ENCODE measurements around the gene WDFY2. TPM values are rescaled to one million over a fixed set of nuclear protein-coding genes. Genes with fewer than 3 reads are reported as not detected.

Gene WDFY2
- total and polyA plus RNA-seq, 2 of the 13 experiments (the other 11 are each of a cell fraction or from before 2014, with no cell fraction given): 22.6 to 27.0 TPM

- peaks cover 55% of the 10 kb centered on the region for H3K79me2 ChIP-seq (ENCODE audit: insufficient read depth, low read length)
- H3K4me2 ChIP-seq (ENCODE audit: low read depth, low read length): peak overlapping the region; percentile 82
- H3K4me1 ChIP-seq (ENCODE audit: insufficient read depth, low read length): peaks cover 69% of the 10 kb centered on the region
- no peaks in the 10 kb centered on the region for H3K36me3 ChIP-seq (replicated peaks in 1 of 2; ENCODE audit: control insufficient read depth in 1 of 2, insufficient read depth in 2 of 2, low read length in 2 of 2)
- peak overlapping the region; percentile 98 for H3K9ac ChIP-seq (ENCODE audit: insufficient read depth, low read depth, low read length)
- ChIA-PET POLR2A (interaction anchor here (0.7 to 3.7 kb wide), 5 partner anchors 32 to 179 kb away, joined by 3 to 32 read pairs (median 5); partner anchors contain the start of gene INTS6), CTCF (ENCODE audit: low intra/inter-chr PET ratio, low total read pairs) (no interaction called here)
- H3K9me3 ChIP-seq (ENCODE audit: low read length): no peaks in the 10 kb centered on the region
- H3K4me3 ChIP-seq (replicated peaks in 1 of 3; ENCODE audit: insufficient read depth in 1 of 3, low read depth in 2 of 3, low read length in 3 of 3): peak overlapping the region; percentile 82 to 98 (median 90)
- H2AFZ ChIP-seq (ENCODE audit: low read length): no peak overlapping the region
- H3K27ac ChIP-seq (ENCODE audit: extremely low read length, insufficient read depth, low read length): peak overlapping the region; percentile 94
- no peaks in the 10 kb centered on the region; a peak in 1 of 5 replicates for H3K27me3 ChIP-seq (ENCODE audit: control insufficient read depth in 1 of 2, insufficient read depth in 2 of 2, low read length in 2 of 2)
- DNase-seq (ENCODE audit: low spot score): peak; percentile 64
- BruUV-seq (replicated peaks): no TSS peak
- peaks cover 4% of the 10 kb centered on the region; the same call in 1 of the 2 replicates for H4K20me1 ChIP-seq (ENCODE audit: insufficient read depth, low read length)
- peak; percentile 75 for ATAC-seq
- 3% methylated on average over 7 of the region's 53 CpGs for WGBS (ENCODE audit: low lambda C conversion rate)
- intact Hi-C loops (cut with micrococcal nuclease; ENCODE audit: unreplicated experiment) (loop anchor here (1.0 to 10.0 kb wide), 7 partner anchors 51 to 212 kb away; partner anchors contain the start of gene INTS6), in situ Hi-C loops (cut with HindIII; ENCODE audit: extremely low pct_ligation_motif_present, low pct_unique_long_range_greater_than_20kb) (loop anchor here (10.0 kb wide), 1 partner anchor 140 kb away; no protein-coding TSS in a partner anchor)
- FAIRE-seq: no peak
- TF ChIP-seq POLR2A (IDR thresholded peaks at IDR 0.05; ENCODE audit: insufficient read depth in 1 of 2, low read depth in 2 of 2, low read length in 2 of 2) (peak in 1 of 2 experiments; percentile 60; a peak in 1 of 4 replicates), MXI1 (IDR thresholded peaks at IDR 0.05; ENCODE audit: borderline replicate concordance, low read depth, low read length) (peak; percentile 18; the same call in 1 of the 3 replicates), RCOR2 (CRISPR knock-in tag; IDR thresholded peaks at IDR 0.05) (0 out of 2 replicates have a peak, but pooled peaks have one; percentile 18), BRD4 (CRISPR knock-in tag; IDR thresholded peaks at IDR 0.05) (peak; percentile 70; the same call in 1 of the 2 replicates), STAG1 (CRISPR knock-in tag; IDR thresholded peaks at IDR 0.05) (peak; percentile 42), SNAPC4 (CRISPR knock-in tag; IDR thresholded peaks at IDR 0.05) (peak; percentile 35; the same call in 1 of the 2 replicates), FOSL2 (CRISPR knock-in tag; IDR thresholded peaks at IDR 0.05) (no peak), CSRNP1 (CRISPR knock-in tag; IDR thresholded peaks at IDR 0.05) (peak; percentile 81; the same call in 1 of the 2 replicates), JUNB (CRISPR knock-in tag; IDR thresholded peaks at IDR 0.05; ENCODE audit: borderline replicate concordance) (0 out of 2 replicates have a peak, but pooled peaks have one; percentile 67), SATB2 (CRISPR knock-in tag; IDR thresholded peaks at IDR 0.05) (peak; percentile 61; the same call in 1 of the 2 replicates), ETS1 (CRISPR knock-in tag; IDR thresholded peaks at IDR 0.05) (0 out of 2 replicates have a peak, but pooled peaks have one; percentile 14), ZNF670 (CRISPR knock-in tag; IDR thresholded peaks at IDR 0.05; ENCODE audit: borderline replicate concordance) (peak; percentile 59; the same call in 1 of the 2 replicates), MYPOP (CRISPR knock-in tag; IDR thresholded peaks at IDR 0.05) (peak; percentile 71; the same call in 1 of the 2 replicates)
Observed at GRCh38 chr13:51584731-51585672, 740 bp downstream of the WDFY2 start.

Measured in HepG2 (cell line).